ENCODE measurements around the gene PEPD. TPM values are rescaled to one million over a fixed set of nuclear protein-coding genes. Genes with fewer than 3 reads are reported as not detected.

Gene PEPD
- total and polyA plus RNA-seq, 2 of the 4 experiments (the other 2 are of a cell fraction), result 36.7 to 88.4 TPM

DNA sequence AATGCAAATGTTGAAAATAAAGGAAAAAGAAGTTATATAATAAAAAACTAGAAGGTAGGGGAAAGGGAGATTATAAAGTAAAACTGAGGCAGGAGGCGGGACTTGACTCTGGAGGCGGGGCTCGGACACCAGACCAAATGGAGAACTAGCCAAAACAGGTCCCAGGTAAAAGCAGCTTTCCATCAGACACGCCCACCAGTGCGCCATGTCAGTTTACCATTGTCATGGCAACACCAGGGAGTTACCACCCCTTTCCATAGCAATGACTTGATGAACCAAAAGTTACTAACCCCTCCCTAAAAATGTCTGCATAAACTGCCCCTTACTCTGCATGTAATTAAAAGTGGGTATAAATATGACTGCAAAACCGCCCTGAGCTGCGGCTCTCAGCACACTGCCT, 70.9 kb downstream of the PEPD start:
- ChIA-PET POLR2A (ENCODE audit: unreplicated experiment) (no interaction called here), CTCF (no interaction called here)
- no peak overlapping the region for H3K27ac ChIP-seq (ENCODE audit: insufficient read depth, low read length)
- H3K14ac ChIP-seq (replicated peaks; ENCODE audit: low read depth, low read length), result no peak overlapping the region
- BruUV-seq (replicated peaks), result no TSS peak
- no peak overlapping the region for H2AK5ac ChIP-seq (ENCODE audit: low read depth, low read length)
- ATAC-seq (ENCODE audit: low read depth), result no peak
- DNase-seq, result no peak
- no peak for TF ChIP-seq SMC3 (IDR thresholded peaks at IDR 0.05; ENCODE audit: low read depth, low read length)
- no peak for TF ChIP-seq ELK1 (IDR thresholded peaks at IDR 0.05; ENCODE audit: borderline replicate concordance, low read depth, low read length)
- no peak for TF ChIP-seq CHD1 (IDR thresholded peaks at IDR 0.05; ENCODE audit: low read depth, low read length)
- TF ChIP-seq MAZ (IDR thresholded peaks at IDR 0.05; ENCODE audit: borderline replicate concordance, low read depth, low read length), result no peak
- no peak for TF ChIP-seq CEBPB (IDR thresholded peaks at IDR 0.05; ENCODE audit: low read depth, low read length)
- TF ChIP-seq FOS (IDR thresholded peaks at IDR 0.05; ENCODE audit: low read depth, low read length), result no peak
- TF ChIP-seq CTCF (conservative IDR thresholded peaks at IDR 0.05; ENCODE audit: low read depth, low read length), result no peak
- no peak for TF ChIP-seq RFX5 (IDR thresholded peaks at IDR 0.05; ENCODE audit: low read depth, low read length)
- no peak for TF ChIP-seq BHLHE40 (IDR thresholded peaks at IDR 0.05; ENCODE audit: low read depth, low read length)
- no peak for TF ChIP-seq MXI1 (IDR thresholded peaks at IDR 0.05; ENCODE audit: borderline replicate concordance, low read depth, low read length)
- TF ChIP-seq NFE2L2 (IDR thresholded peaks at IDR 0.05; ENCODE audit: low read depth, low read length), result no peak
- TF ChIP-seq RAD21 (IDR thresholded peaks at IDR 0.05; ENCODE audit: low read length), result no peak
- TF ChIP-seq RCOR1 (IDR thresholded peaks at IDR 0.05; ENCODE audit: insufficient replicate concordance, low read length), result no peak
- TF ChIP-seq, protein P1, sequence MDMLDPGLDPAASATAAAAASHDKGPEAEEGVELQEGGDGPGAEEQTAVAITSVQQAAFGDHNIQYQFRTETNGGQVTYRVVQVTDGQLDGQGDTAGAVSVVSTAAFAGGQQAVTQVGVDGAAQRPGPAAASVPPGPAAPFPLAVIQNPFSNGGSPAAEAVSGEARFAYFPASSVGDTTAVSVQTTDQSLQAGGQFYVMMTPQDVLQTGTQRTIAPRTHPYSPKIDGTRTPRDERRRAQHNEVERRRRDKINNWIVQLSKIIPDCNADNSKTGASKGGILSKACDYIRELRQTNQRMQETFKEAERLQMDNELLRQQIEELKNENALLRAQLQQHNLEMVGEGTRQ (IDR thresholded peaks at IDR 0.05; ENCODE audit: low read depth, low read length), result no peak
- no peak for TF ChIP-seq POLR2A (IDR thresholded peaks at IDR 0.05; ENCODE audit: low read depth, low read length)
- TF ChIP-seq MAFK (IDR thresholded peaks at IDR 0.05; ENCODE audit: low read depth, low read length), result no peak
- intact Hi-C loops (cut with micrococcal nuclease), result no loop called here
- no peak overlapping the region for H2AFZ ChIP-seq (replicated peaks; ENCODE audit: low read length, poor library complexity)
- H3K4ac ChIP-seq (ENCODE audit: low read depth, low read length), result no peak overlapping the region
- H4K8ac ChIP-seq (ENCODE audit: low read depth in 2 of 2, low read length in 2 of 2), result no peak overlapping the region
- dilution Hi-C loops (cut with HindIII; ENCODE audit: low sequenced_read_pairs, unreplicated experiment), result no loop called here
- no peaks in the 10 kb centered on the region for H3K36me3 ChIP-seq (ENCODE audit: control insufficient read depth, insufficient read depth, low read length)
- H2BK5ac ChIP-seq (ENCODE audit: low read depth, low read length, poor library complexity, severe bottlenecking), result no peak overlapping the region
- no peak overlapping the region for H2BK120ac ChIP-seq (ENCODE audit: low read depth, low read length)
- no peaks in the 10 kb centered on the region for H3K27me3 ChIP-seq (ENCODE audit: control insufficient read depth, insufficient read depth, low read length)
- H4K91ac ChIP-seq (ENCODE audit: insufficient read depth, low read depth, low read length), result no peak overlapping the region
- H3K79me1 ChIP-seq (ENCODE audit: low read depth in 1 of 2, low read length in 2 of 2), result no peaks in the 10 kb centered on the region
- no peak overlapping the region for H3K4me3 ChIP-seq (ENCODE audit: insufficient read depth, low read depth, low read length)
- H3K23ac ChIP-seq (ENCODE audit: low read depth, low read length), result no peak overlapping the region
- no peak overlapping the region for H4K5ac ChIP-seq (ENCODE audit: low read depth, low read length)
- no CpG with 5 or more reads among the region's 7 CpGs for WGBS, 2 experiments (ENCODE audit: extremely low coverage in 2 of 2, insufficient read length in 1 of 2)
- no peaks in the 10 kb centered on the region for H3K4me1 ChIP-seq (ENCODE audit: control insufficient read depth, insufficient read depth, low read length)
- H4K20me1 ChIP-seq (ENCODE audit: insufficient read depth, low read length), result no peaks in the 10 kb centered on the region
- H3K56ac ChIP-seq (ENCODE audit: extremely low read depth, insufficient read depth, low read length), result no peak overlapping the region
- no peak overlapping the region for H2AK9ac ChIP-seq (replicated peaks; ENCODE audit: low read depth, low read length, poor library complexity)
- H3K18ac ChIP-seq (ENCODE audit: low read depth, low read length), result no peak overlapping the region
- 0 out of 2 replicates have a peak, but pooled peaks cover 3% of the 10 kb centered on the region for H3K9me1 ChIP-seq (ENCODE audit: insufficient read depth, low read length)
- H2BK15ac ChIP-seq (ENCODE audit: low read depth, low read length), result no peak overlapping the region
- no peaks in the 10 kb centered on the region for H3K9me3 ChIP-seq (ENCODE audit: control insufficient read depth, insufficient read depth, low read length)
- in situ Hi-C loops (cut with MboI; ENCODE audit: low sequenced_read_pairs), result no loop called here
- no peak overlapping the region for H2BK20ac ChIP-seq (ENCODE audit: low read depth, low read length)
- no peak overlapping the region for H3K9ac ChIP-seq (ENCODE audit: low read depth, low read length)
- no peak overlapping the region for H3K4me2 ChIP-seq (ENCODE audit: low read depth, low read length)
